Mesothelial cell of epicardium (in vitro differentiated cells): ENCODE measurements around the gene MEIS1. TPM values are rescaled to one million over a fixed set of nuclear protein-coding genes. Genes with fewer than 3 reads are reported as not detected.
A peak's percentile ranks its signal among the peaks of the same experiment; 100 is the strongest.

Experiments used
- DNase-seq, 2 experiments: peaks; one replicate each; pipeline ENCODE4 v3.0.0; 2021; ENCODE audit warnings: low spot score in 2 of 2; ENCODE audit not compliant: unreplicated experiment in 2 of 2
- H3K27ac Mint-ChIP-seq: 2 replicates; pipeline ENCODE4 v1.8.0; 2021; ENCODE audit warnings: mixed read lengths
- H3K27me3 Mint-ChIP-seq: 2 replicates; pipeline ENCODE4 v1.8.0; 2021; ENCODE audit warnings: low read depth, mixed read lengths
- H3K36me3 Mint-ChIP-seq: 2 replicates; pipeline ENCODE4 v1.8.0; 2021; ENCODE audit warnings: mixed read lengths
- H3K4me1 Mint-ChIP-seq: 2 replicates; pipeline ENCODE4 v1.8.0; 2021; ENCODE audit warnings: mixed read lengths
- H3K4me3 Mint-ChIP-seq: 2 replicates; pipeline ENCODE4 v1.8.0; 2021; ENCODE audit warnings: mild to moderate bottlenecking, moderate library complexity, mixed read lengths
- H3K9me3 Mint-ChIP-seq: 2 replicates; pipeline ENCODE4 v1.8.0; 2021; ENCODE audit warnings: mixed read lengths
- total RNA-seq: library from RNA; stranded (reverse); gene quantifications from 3 replicates; pipeline ENCODE4 v1.2.1, GENCODE V29; 2021
- TF ChIP-seq, protein P1 (sequence below): fragments of 200-600 bp; sonication (generic); IDR thresholded peaks from one replicate; pipeline ENCODE4 v1.5.0; 2021; ENCODE audit warnings: antibody characterized with exemption; ENCODE audit not compliant: unreplicated experiment

MEIS1 gene
- total RNA-seq, 1 donor from 2014 or later: 324 TPM

DNA sequence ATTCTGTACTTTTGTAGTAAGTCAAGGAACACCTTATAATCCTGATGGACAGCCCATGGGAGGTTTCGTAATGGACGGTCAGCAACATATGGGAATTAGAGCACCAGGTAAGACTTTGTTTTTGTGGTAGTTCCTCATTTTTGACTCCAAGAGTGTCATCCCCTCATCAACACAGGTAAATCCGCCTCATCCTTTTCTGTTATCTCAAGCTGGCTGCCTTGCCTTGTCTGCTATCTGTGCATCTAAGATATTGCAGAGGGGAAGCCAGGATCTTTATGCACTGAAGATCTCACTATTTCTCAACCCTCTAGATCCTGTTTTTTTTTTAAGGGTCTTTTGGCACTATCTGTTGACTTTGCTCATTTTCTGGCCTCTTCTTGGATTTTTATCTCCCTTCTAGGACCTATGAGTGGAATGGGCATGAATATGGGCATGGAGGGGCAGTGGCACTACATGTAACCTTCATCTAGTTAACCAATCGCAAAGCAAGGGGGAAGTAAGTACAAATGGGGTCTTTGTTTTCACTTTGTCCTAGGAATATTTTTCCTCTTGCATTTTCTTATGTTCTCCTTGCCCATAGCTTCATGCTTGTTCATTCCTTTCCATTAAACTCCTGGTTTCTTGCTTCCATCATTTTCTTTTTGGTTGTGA lies 133.8 kb downstream of the MEIS1 start:
- no peaks in the 10 kb centered on the region for H3K27me3 Mint-ChIP-seq
- TF ChIP-seq, protein P1, sequence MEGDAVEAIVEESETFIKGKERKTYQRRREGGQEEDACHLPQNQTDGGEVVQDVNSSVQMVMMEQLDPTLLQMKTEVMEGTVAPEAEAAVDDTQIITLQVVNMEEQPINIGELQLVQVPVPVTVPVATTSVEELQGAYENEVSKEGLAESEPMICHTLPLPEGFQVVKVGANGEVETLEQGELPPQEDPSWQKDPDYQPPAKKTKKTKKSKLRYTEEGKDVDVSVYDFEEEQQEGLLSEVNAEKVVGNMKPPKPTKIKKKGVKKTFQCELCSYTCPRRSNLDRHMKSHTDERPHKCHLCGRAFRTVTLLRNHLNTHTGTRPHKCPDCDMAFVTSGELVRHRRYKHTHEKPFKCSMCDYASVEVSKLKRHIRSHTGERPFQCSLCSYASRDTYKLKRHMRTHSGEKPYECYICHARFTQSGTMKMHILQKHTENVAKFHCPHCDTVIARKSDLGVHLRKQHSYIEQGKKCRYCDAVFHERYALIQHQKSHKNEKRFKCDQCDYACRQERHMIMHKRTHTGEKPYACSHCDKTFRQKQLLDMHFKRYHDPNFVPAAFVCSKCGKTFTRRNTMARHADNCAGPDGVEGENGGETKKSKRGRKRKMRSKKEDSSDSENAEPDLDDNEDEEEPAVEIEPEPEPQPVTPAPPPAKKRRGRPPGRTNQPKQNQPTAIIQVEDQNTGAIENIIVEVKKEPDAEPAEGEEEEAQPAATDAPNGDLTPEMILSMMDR: no peak
- DNase-seq: no peak
- H3K27ac Mint-ChIP-seq: peak overlapping the region; percentile 94
- H3K4me1 Mint-ChIP-seq: peaks cover 80% of the 10 kb centered on the region
- H3K9me3 Mint-ChIP-seq: no peaks in the 10 kb centered on the region
- no peak overlapping the region for H3K4me3 Mint-ChIP-seq
- H3K36me3 Mint-ChIP-seq: peaks cover 19% of the 10 kb centered on the region

- DNase-seq: no peak
- peaks cover 80% of the 10 kb centered on the region for H3K4me1 Mint-ChIP-seq
- H3K27me3 Mint-ChIP-seq: no peaks in the 10 kb centered on the region
- no peak overlapping the region for H3K4me3 Mint-ChIP-seq
- TF ChIP-seq, protein P1: no peak
- H3K9me3 Mint-ChIP-seq: no peaks in the 10 kb centered on the region
- H3K36me3 Mint-ChIP-seq: peaks cover 19% of the 10 kb centered on the region
- peak overlapping the region; percentile 94 for H3K27ac Mint-ChIP-seq
These were observed 134.5 kb downstream of the MEIS1 start for GRCh38 chr2:66569321-66569851.

DNA sequence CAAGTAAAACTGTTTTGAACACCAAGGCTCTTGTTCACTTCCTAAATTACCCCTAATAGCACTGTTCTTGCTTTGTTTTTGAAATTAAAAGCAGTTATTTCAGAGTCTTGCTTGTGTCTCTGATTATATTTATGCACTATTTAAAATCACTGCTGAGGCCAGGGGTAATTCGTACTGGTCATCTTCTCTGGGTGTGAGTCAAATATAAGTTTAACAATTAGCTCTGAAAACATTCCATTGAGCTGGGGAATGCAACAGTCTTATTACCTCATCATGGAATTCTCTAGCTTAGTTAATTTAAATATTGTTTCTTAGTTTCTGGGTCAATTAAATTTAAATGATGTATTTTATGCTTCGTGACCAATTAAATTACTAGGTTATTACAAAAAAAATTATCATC lies 135.0 kb downstream of the MEIS1 start:
- peak overlapping the region; percentile 94 for H3K27ac Mint-ChIP-seq
- TF ChIP-seq, protein P1: no peak
- H3K4me3 Mint-ChIP-seq: no peak overlapping the region
- no peaks in the 10 kb centered on the region for H3K9me3 Mint-ChIP-seq
- H3K36me3 Mint-ChIP-seq: peaks cover 19% of the 10 kb centered on the region
- H3K27me3 Mint-ChIP-seq: no peaks in the 10 kb centered on the region
- H3K4me1 Mint-ChIP-seq: peaks cover 78% of the 10 kb centered on the region
- DNase-seq: no peak

DNA sequence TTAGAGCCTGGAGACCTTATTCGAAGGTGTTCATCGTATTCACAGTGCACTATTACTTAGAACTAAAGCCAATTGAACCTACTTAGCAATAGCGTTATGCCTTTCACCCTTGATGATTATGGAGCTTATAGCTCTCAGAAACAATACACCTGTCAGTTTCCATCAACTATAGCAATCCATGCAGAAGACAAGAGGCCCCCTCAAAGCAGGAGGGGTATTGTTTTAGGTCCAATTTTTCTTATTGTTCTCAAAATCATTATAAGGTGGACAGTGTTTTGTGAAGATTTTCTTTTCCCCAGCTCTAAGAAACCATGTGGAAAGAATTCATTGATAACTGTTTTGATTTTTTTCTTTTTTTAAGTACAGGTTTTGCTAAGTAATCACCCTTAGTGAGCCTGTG lies 135.5 kb downstream of the MEIS1 start:
- no peak overlapping the region for H3K4me3 Mint-ChIP-seq
- peaks cover 19% of the 10 kb centered on the region for H3K36me3 Mint-ChIP-seq
- TF ChIP-seq, protein P1: no peak
- no peak for DNase-seq
- peak overlapping the region; percentile 94 for H3K27ac Mint-ChIP-seq
- peaks cover 74% of the 10 kb centered on the region for H3K4me1 Mint-ChIP-seq
- H3K27me3 Mint-ChIP-seq: no peaks in the 10 kb centered on the region
- H3K9me3 Mint-ChIP-seq: no peaks in the 10 kb centered on the region

DNA sequence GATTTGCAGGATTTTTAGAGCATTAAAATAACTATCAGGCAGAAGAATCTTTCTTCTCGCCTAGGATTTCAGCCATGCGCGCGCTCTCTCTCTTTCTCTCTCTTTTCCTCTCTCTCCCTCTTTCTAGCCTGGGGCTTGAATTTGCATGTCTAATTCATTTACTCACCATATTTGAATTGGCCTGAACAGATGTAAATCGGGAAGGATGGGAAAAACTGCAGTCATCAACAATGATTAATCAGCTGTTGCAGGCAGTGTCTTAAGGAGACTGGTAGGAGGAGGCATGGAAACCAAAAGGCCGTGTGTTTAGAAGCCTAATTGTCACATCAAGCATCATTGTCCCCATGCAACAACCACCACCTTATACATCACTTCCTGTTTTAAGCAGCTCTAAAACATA lies 137.0 kb downstream of the MEIS1 start:
- no peaks in the 10 kb centered on the region for H3K27me3 Mint-ChIP-seq
- TF ChIP-seq, protein P1: no peak
- H3K4me1 Mint-ChIP-seq: peaks cover 65% of the 10 kb centered on the region
- H3K4me3 Mint-ChIP-seq: no peak overlapping the region
- H3K27ac Mint-ChIP-seq: peak overlapping the region; percentile 66
- H3K36me3 Mint-ChIP-seq: peaks cover 19% of the 10 kb centered on the region
- DNase-seq: no peak
- H3K9me3 Mint-ChIP-seq: no peaks in the 10 kb centered on the region
